ENCODE data around the gene CD7. TPM values are rescaled to one million over a fixed set of nuclear protein-coding genes. Genes with fewer than 3 reads are reported as not detected.

Gene CD7
- total RNA-seq, 1 experiment from 2014 or later: not detected

DNA sequence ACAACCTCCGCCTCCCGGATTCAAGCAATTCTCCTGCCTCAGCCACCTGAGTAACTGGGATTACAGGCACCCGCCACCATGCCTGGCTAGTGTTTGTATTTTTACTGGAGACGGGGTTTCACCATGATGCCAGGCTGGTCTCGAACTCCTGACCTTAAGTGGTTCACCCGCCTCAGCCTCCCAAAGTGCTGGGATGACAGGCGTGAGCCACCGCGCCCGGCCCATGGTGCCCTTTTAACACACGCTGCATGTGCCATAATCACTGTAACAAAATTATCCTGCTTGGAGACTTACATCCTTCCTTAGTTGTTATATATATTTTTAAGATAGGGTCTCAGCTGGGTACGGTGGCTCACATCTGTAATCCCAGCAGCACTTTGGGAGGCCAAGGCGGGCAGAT lies 5.4 kb downstream of the CD7 start:
- Histone ChIP-seq H3K9me3 (no peaks in the 10 kb centered on the region), H3K4me3 (no peak overlapping the region), H3K36me3 (no peaks in the 10 kb centered on the region), H3K27me3 (peaks cover 10% of the 10 kb centered on the region; the same call in 1 of the 2 replicates)
- DNase-seq: no peak

DNA sequence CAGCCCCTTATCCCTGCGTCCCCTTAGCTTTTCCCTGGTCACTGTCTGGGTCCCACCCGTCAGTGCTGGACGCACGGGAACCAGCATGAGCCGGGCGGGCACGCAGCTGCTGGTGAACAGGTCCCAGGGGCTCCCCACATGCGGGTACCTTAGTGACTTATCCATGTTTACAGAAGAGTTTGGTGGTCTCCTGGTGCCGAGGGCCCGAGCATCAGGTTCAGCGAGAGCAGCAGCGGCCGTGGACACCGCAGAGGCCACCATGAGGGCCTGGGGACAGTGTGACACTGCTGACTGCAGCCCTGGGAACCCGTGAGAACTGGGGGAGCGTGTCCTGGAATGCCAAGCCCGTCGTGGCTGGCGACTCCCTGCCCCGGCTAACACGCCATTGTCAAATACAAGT lies 6.5 kb downstream of the CD7 start:
- Histone ChIP-seq H3K4me3 (no peak overlapping the region), H3K9me3 (no peaks in the 10 kb centered on the region), H3K27me3 (peaks cover 10% of the 10 kb centered on the region; the same call in 1 of the 2 replicates), H3K36me3 (no peaks in the 10 kb centered on the region)
- DNase-seq: no peak

DNA sequence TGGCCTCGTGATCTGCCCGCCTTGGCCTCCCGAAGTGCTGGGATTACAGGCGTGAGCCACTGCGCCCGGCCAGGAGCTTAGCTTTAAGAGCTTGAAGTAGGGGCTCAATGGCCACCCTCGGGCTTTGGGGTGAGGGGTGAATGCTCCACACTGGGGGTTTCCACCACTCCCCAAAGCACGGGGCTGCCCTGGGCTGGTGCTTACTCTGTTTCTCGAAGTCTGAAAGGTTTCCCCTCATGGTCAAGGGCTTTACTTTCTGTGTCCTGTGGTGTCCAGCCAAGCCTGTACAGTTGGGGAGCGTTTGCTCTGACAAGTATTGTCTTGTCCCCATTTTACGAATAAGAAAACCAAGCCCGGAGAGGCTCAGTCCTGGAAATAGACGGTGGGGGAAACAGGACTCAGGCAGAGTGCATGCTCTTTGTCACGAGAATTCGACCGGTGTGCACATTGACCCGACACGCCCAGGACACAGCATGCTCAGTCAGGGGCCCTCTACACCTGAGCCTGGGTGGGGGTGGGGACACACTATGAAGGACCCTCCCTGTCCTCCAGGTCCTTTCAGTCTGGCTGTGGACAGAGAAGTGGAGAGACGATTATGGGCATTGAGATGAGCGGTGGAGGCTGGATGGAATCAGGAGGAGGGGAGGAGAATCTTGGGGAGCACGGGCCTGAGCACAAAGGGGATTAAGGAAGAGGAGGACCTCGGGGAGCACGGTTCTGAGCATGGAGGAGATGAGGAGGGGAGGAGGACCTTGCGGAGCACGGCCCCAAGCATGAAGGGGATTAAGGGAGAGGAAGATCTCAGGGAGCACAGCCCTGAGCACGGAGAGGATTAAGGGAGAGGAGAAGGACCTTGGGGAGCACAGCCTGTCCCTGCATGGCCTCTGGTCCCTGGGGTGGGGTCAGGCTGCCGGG lies 7.5 kb downstream of the CD7 start:
- peaks cover 10% of the 10 kb centered on the region; the same call in 1 of the 2 replicates for H3K27me3 ChIP-seq

DNA sequence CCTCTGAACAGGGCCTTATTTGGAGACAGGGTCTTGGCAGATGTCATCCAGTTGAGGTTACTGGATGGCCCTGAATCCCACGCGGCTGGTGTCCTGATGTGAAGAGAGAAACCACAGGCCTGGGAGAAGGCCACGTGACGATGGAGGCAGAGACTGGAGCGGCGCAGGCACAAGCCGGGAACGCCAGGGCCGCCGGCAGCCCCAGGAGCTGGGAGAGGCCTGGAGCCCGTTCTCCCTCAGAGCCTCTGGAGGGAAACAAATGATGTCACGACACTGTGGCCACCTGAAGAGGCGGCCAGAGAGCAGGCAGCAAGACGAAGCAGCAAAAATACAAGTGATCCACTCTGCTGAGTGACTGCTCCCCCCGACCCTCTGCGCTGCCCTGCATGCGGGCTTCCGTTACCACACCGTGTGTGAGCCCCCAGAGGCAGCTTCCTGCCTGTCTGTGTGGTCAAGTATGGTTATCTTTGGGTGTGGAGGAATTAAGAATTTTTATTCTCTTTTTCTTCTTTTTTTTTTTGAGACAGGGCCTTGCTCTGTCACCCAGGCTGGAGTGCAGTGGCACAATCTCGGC lies 11.6 kb downstream of the CD7 start:
- Histone ChIP-seq H3K36me3 (no peaks in the 10 kb centered on the region), H3K27me3 (peaks cover 10% of the 10 kb centered on the region; the same call in 1 of the 2 replicates), H3K4me3 (no peak overlapping the region), H3K9me3 (no peaks in the 10 kb centered on the region)
- no peak for DNase-seq

More for the DNA sequence above, 7.5 kb downstream of the CD7 start:
- no peak for DNase-seq
- no peaks in the 10 kb centered on the region for H3K36me3 ChIP-seq
- H3K9me3 ChIP-seq: no peaks in the 10 kb centered on the region
- no peak overlapping the region for H3K4me3 ChIP-seq

DNA sequence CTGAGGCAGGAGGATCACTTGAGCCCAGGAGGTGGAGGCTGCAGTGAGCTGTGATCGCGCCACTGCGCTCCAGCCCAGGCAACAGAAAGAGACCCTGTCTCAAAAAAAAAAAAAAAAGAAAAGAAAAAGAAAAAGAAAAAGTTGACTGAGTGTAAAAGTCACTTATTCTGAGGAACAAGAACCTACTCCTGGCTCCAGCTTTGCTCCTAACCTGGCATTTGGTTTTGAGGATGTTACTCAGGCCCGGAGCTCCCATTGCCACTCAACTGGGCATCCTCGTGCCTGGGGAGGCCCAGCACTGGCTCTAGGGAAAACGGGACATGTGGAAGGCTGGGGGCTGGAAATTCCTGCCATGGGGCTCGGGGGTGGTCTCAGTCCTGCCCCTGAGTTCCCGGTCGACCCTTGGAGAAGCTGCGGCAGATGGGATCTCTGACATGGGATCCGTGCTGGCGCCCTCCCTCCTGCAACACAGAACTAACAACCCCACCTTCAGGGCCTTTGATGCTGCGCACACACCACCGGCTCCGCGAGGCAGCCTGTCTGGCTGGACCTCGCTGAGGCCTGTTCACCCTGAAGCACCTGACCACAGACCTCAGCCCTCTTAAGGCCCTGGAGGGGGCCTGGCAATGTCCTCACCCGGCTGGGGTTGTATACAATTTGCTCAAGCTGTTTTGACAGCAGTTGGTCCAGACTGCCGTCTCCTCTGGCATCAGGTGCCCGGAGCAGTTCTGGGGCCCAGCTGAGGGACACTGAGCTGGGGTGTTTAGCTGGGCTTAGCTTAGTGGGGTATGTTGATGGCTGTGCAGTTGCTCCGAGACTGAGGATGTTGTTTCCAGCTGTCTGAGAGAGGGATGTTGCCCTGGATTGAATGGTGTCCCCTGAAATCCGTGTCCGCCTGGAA lies 12.3 kb downstream of the CD7 start:
- H3K9me3 ChIP-seq: no peaks in the 10 kb centered on the region
- no peaks in the 10 kb centered on the region for H3K36me3 ChIP-seq
- H3K4me3 ChIP-seq: no peak overlapping the region
- H3K27me3 ChIP-seq: peaks cover 9% of the 10 kb centered on the region; the same call in 1 of the 2 replicates
- no peak for DNase-seq

DNA sequence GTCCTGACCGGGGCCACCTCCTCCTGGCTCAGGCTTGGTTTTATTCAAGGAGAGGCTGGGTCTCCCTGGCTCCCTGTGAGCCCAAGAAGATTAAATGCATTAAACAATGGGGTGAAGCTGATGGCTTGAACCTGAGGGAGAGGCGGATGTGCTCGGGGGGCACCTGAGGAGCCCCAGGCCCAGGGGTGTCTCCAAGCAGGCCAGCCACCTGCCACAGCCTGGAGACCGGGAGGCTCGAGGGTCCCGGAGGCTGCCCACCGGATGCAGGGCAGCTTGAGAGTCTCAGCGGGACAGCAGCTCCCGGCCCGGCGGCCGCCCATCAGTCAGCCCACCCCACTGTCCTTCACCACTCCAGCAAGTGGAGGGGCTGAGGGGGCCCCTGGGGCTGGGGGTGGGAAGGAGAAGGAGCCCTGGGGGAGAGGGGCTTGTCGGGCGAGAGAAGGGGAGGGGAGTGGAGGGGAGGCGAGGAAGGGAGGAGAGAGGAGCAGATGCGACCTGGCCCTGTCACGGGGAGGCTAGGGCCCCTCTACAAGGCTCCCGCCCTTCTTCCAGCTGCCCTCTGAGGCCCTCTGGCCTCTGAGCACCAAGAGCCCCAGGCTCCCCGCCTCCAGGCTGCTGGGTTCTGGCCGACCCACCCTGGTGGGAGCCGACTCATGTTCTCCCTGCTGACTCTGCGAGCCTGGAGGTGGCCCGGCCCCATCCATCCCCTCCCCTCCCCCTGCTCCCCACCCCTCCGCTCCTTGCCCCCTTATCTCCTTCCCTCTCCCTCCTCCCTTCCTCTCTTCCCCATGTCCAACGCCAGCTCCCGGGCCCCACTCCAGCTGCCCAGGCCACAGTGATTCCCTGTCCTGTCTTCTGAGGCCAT lies 13.2 kb downstream of the CD7 start:
- no peak overlapping the region for H3K4me3 ChIP-seq
- no peak for DNase-seq
- no peaks in the 10 kb centered on the region for H3K36me3 ChIP-seq
- no peaks in the 10 kb centered on the region for H3K9me3 ChIP-seq
- peaks cover 4% of the 10 kb centered on the region; the same call in 1 of the 2 replicates for H3K27me3 ChIP-seq

DNA sequence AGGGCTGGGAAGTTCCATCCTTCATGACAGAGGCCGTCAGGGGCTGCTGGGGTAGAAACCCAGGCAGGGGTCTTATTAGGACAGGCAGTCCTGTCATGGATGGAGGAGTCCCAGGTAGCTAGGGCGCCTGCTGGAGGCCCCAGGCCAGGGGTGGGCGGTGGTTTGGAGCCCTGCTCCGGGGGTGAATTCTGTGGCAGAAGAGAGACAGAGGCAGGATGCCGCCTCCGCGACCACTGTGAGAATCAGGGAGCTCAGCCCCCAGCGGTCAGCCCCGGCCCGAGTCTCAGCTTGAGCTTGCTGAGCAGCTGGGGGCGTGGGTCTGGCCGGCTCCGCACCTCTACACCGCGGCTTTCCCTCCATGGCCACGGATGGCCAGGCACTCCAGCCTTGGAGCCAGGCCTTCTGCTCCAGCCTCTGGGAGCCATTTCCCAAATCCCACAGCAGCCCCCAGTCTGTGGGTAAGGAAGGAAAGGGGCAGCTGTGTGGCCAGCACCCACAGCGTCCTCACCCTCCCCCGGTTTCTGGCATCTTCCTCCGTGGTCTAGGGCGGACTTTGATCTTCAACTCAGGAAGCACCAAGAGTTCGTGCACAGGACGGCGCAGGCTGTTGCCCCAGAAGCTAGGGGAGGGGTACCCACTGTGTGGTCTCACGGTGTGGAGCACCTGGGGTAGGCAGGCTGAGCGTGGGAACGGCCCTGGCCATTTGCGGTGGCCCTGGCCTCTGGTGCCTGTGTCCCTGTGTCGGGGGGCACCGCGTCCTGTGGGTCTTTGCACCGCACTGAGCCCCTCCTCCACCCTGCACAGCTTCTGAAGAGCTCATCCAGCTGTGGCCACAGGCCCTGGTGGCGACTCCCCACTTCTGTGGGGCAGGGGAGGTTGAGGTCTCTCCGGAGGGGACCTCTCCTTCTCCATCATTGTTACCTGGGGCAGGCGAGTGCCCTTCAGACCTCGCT lies 14.1 kb downstream of the CD7 start:
- H3K27me3 ChIP-seq: no peaks in the 10 kb centered on the region
- DNase-seq: no peak
- H3K4me3 ChIP-seq: no peak overlapping the region
- no peaks in the 10 kb centered on the region for H3K9me3 ChIP-seq
- H3K36me3 ChIP-seq: no peaks in the 10 kb centered on the region

DNA sequence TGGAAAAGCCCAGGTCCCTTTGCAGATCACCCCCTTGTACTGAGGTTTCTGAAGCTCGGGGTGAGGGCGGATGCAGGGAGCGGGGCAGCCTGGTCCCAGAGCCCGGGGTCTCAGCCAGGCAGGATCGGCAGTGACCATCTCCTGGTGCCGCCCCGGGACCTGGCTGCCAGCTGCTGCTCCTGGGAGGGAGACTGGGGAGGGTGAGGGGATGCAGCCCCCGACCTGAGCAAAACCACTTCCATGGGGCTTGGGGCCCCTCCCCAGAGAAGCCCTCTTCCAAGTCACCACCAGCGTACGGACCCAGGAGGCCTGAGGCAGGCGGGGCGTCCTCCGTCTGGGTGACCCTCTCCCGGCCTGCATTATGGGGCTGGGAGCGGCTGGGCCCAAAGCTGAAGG lies 14.8 kb downstream of the CD7 start:
- Histone ChIP-seq H3K36me3 (no peaks in the 10 kb centered on the region), H3K27me3 (no peaks in the 10 kb centered on the region), H3K9me3 (no peaks in the 10 kb centered on the region), H3K4me3 (no peak overlapping the region)
- DNase-seq: no peak

DNA sequence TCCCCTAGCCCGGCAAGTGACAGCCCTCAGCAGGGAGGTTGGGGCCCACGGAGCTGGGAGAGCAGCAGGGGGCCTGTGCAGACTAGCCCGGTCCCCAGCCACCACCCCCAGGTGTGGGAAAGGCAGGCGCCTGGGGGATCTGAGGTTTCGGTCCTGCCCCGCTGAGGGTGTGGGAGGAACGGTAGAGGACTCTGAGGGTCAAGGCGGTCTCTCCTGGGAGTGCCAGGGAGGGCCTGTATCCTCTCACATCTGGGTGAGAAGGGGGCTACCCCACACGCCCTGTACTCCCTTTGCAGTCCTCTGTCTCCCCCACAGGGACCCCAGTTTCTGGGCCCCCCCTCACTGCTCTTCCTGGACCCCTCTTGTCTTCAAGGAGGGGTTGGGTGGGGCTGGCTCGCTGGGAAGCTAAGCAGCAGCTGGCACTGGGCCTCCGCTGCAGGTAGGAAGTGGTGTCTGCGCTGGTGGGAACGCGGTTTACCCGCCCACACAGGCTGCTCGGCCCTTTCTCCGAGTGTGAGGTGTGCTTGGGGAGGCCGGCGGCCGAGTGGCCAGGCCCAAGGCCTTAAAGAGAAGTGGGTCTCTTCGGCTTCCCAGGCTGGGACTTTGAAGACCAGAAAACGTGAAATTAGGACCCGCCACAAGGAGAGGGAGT lies 15.4 kb downstream of the CD7 start:
- Histone ChIP-seq H3K4me3 (no peak overlapping the region), H3K36me3 (no peaks in the 10 kb centered on the region), H3K27me3 (no peaks in the 10 kb centered on the region), H3K9me3 (no peaks in the 10 kb centered on the region)
- no peak for DNase-seq

DNA sequence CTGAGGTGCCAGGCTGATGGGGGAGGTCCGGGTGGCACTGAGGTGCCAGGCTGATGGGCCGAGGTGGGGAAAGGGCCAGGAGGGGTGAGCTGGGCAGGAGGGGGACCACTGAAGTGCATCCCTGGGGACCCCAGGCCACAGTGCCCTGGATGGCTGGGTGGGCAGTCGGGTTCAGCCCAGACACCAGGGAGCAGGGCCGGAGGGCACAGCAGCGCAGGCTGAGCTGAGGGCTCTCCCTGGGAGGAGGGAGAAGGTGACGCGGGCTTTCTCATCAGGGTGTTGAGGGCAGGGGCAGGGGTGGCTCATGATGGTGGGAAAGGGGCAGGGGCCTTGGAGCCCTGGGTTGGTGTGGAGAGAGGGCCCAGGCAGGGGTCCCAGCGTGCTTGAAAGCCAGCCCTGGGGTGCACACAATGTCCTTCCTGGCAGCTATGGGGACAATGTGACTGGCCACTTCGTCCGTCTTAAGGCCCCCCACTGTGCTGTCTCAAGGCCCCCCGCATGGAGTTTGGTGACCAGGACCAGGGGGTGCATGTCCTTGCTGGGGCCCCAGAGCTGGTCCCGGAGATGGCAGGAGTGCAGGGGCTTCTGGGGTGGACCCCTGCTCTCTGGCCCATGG lies 16.0 kb downstream of the CD7 start:
- Histone ChIP-seq H3K4me3 (no peak overlapping the region), H3K9me3 (no peaks in the 10 kb centered on the region), H3K36me3 (no peaks in the 10 kb centered on the region), H3K27me3 (no peaks in the 10 kb centered on the region)
- DNase-seq: no peak

DNA sequence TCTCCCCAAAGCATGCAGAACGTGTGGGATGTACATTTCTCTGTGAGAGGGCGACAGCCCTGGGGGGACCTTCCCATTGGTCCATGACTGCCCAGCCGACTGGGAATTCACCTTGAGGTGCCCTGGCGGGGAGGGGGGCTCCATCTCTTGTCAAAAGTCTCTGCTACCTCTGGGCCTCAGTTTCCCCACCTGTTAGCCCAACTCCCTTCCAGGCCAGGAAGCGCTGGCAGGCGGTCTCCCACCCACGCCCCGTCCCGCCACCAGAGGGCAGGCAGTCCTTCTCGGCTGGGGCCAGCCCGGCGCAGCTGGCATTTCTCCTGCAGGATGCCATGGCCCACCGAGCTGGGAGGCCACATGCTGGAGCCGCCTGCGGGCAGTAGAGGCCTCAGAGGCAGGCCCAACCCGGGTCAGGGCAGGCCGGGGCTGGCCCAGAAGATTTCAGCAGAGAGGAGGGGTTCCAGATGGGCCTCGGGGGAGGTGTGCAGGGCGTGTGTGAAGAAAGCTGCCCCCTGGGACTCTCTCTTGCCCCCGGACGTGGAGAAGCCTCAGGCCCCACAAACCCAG lies 16.6 kb downstream of the CD7 start:
- Histone ChIP-seq H3K4me3 (no peak overlapping the region), H3K9me3 (no peaks in the 10 kb centered on the region), H3K36me3 (no peaks in the 10 kb centered on the region), H3K27me3 (no peaks in the 10 kb centered on the region)
- peak; percentile 63 for DNase-seq

DNA sequence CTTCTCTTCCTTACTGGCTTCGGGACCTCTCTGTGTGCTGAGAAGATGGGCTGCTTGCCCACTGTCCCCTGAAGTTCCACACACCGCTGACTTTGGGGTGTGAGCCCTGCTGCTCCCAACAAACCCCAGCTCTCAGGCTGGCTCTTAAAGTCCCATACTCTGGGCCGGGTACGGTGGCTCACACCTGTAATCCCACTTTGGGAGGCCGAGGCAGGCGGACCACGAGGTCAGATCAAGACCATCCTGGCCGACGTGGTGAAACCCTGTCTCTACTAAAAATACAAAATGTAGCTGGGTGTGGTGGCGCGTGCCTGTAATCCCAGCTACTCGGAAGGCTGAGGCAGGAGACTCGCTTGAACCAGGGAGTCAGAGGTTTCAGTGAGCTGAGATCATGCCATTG lies 17.2 kb downstream of the CD7 start:
- Histone ChIP-seq H3K9me3 (no peaks in the 10 kb centered on the region), H3K36me3 (no peaks in the 10 kb centered on the region), H3K4me3 (no peak overlapping the region), H3K27me3 (no peaks in the 10 kb centered on the region)
- DNase-seq: no peak

DNA sequence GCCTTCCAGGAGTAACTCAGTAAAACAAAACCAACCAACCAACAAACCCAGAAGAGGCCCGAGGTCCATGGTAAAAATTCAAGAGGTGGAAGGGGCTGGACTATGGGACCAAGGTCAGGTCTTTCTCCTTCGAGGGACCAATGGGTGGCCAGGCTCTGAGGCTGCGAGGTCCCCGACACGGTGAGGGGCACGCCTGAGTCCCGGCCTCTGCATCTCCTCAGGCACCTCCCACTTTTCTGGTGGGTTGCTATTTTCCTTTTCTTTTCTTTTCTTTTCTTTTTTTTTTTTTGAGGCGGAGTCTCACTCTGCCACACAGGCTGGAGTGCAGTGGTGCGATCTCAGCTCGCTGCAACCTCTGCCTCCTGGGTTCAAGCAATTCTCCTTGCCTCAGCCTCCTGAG lies 18.0 kb downstream of the CD7 start:
- H3K9me3 ChIP-seq: no peaks in the 10 kb centered on the region
- no peaks in the 10 kb centered on the region for H3K36me3 ChIP-seq
- no peak for DNase-seq
- H3K4me3 ChIP-seq: no peak overlapping the region
- H3K27me3 ChIP-seq: no peaks in the 10 kb centered on the region

All from MG63 (cell line).